ENCODE results near the gene VAT1. TPM values are rescaled to one million over a fixed set of nuclear protein-coding genes. Genes with fewer than 3 reads are reported as not detected.

The VAT1 gene
- polyA plus RNA-seq, 1 experiment = 245 TPM

GRCh38 chr17:43044024-43044423 is 21.8 kb upstream of the VAT1 start:
- POLR2A ChIA-PET = no interaction called here

DNA sequence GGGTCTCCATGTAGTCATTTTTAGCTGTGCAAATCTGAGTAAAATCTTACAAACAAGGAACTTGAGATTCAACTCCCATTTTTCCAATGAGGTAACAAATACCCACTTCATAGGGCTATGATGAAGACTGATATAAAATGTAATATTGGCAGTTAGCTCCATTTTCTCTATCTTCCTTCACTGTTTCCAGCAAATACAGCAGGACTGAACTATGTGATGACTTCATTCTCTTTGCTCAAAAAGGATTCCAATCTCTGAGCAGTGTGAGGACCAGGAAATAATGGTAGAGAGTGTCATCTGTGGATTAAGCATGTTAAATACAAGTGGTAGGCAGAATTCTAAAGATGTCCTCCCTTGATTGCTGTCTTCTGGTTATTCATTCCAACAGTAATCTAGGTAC is 21.1 kb upstream of the VAT1 start:
- ChIA-PET POLR2A (no interaction called here), CTCF (interaction anchor here (1.3 to 1.9 kb wide), 2 partner anchors 19 to 81 kb away, joined by 3 to 8 read pairs; no protein-coding TSS in a partner anchor)
- DNase-seq (ENCODE audit: low read depth) = no peak

More at GRCh38 chr17:43044024-43044423, 21.8 kb upstream of the VAT1 start:
- CTCF ChIA-PET = interaction anchor here (1.3 to 1.9 kb wide), 2 partner anchors 20 to 80 kb away, joined by 3 to 8 read pairs; no protein-coding TSS in a partner anchor
- no peaks in the 10 kb centered on the region for H3K27me3 ChIP-seq (ENCODE audit: control insufficient read depth, insufficient read depth, low read length)
- no peak for DNase-seq (ENCODE audit: low read depth)
- H3K4me3 ChIP-seq (ENCODE audit: low read depth, low read length) = no peak overlapping the region
- no peak for TF ChIP-seq CTCF (IDR thresholded peaks at IDR 0.05; ENCODE audit: insufficient read depth, low read depth, low read length)
- H3K36me3 ChIP-seq (ENCODE audit: control insufficient read depth, insufficient read depth, low read length) = no peaks in the 10 kb centered on the region

GRCh38 chr17:43042025-43042628 is 19.9 kb upstream of the VAT1 start:
- no peak for DNase-seq (ENCODE audit: low read depth)
- POLR2A ChIA-PET = no interaction called here

More for the DNA sequence above, 21.1 kb upstream of the VAT1 start:
- Histone ChIP-seq H3K36me3 (ENCODE audit: control insufficient read depth, insufficient read depth, low read length) (no peaks in the 10 kb centered on the region), H3K4me3 (ENCODE audit: low read depth, low read length) (no peak overlapping the region), H3K27me3 (ENCODE audit: control insufficient read depth, insufficient read depth, low read length) (no peaks in the 10 kb centered on the region)
- TF ChIP-seq CTCF (IDR thresholded peaks at IDR 0.05; ENCODE audit: insufficient read depth, low read depth, low read length) = no peak

GRCh38 chr17:43040655-43041054 is 18.5 kb upstream of the VAT1 start:
- H3K4me3 ChIP-seq (ENCODE audit: low read depth, low read length) = no peak overlapping the region
- no peak for DNase-seq (ENCODE audit: low read depth)
- no peaks in the 10 kb centered on the region for H3K36me3 ChIP-seq (ENCODE audit: control insufficient read depth, insufficient read depth, low read length)
- ChIA-PET CTCF (interaction anchor here (1.4 kb wide), 1 partner anchor 16 kb away, joined by 3 read pairs; no protein-coding TSS in a partner anchor), POLR2A (no interaction called here)
- H3K27me3 ChIP-seq (ENCODE audit: control insufficient read depth, insufficient read depth, low read length) = no peaks in the 10 kb centered on the region
- TF ChIP-seq CTCF (IDR thresholded peaks at IDR 0.05; ENCODE audit: insufficient read depth, low read depth, low read length) = no peak

More at GRCh38 chr17:43042025-43042628, 19.9 kb upstream of the VAT1 start:
- CTCF ChIA-PET = interaction anchor here (1.0 to 1.9 kb wide), 5 partner anchors 16 to 83 kb away, joined by 3 to 8 read pairs (median 3); partner anchors contain the start of gene BRCA1
- no peak for TF ChIP-seq CTCF (IDR thresholded peaks at IDR 0.05; ENCODE audit: insufficient read depth, low read depth, low read length)
- no peaks in the 10 kb centered on the region for H3K36me3 ChIP-seq (ENCODE audit: control insufficient read depth, insufficient read depth, low read length)
- no peak overlapping the region for H3K4me3 ChIP-seq (ENCODE audit: low read depth, low read length)
- H3K27me3 ChIP-seq (ENCODE audit: control insufficient read depth, insufficient read depth, low read length) = no peaks in the 10 kb centered on the region

GRCh38 chr17:43039646-43040045 is 17.5 kb upstream of the VAT1 start:
- no peak for TF ChIP-seq CTCF (IDR thresholded peaks at IDR 0.05; ENCODE audit: insufficient read depth, low read depth, low read length)
- ChIA-PET CTCF (no interaction called here), POLR2A (no interaction called here)
- Histone ChIP-seq H3K36me3 (ENCODE audit: control insufficient read depth, insufficient read depth, low read length) (no peaks in the 10 kb centered on the region), H3K4me3 (ENCODE audit: low read depth, low read length) (no peak overlapping the region), H3K27me3 (ENCODE audit: control insufficient read depth, insufficient read depth, low read length) (no peaks in the 10 kb centered on the region)
- DNase-seq (ENCODE audit: low read depth) = no peak
